PC-3 (cell line): ENCODE data around the gene CERK. TPM values are rescaled to one million over a fixed set of nuclear protein-coding genes. Genes with fewer than 3 reads are reported as not detected.

Experiments used
- ATAC-seq: fragments of 200-7000 bp; cut with Tn5 transposase; 2 replicates; pipeline ENCODE4 v1.9.1; 2020; ENCODE audit warnings: mild to moderate bottlenecking, moderate library complexity
- BruUV-seq: library from RNA; stranded (reverse); fragments of 400-500 nt; replicated peaks from 2 replicates; lab custom pipeline; 2021; lab: Mats Ljungman, UMichigan
- CTCF ChIA-PET: fragments of 300-600 bp; sonication (Branson Sonifier 250); formaldehyde crosslinking; loops from one replicate; lab custom pipeline; 2022; ENCODE audit warnings: antibody characterized with exemption; lab: Charles Lee
- POLR2A ChIA-PET: fragments of 300-600 bp; sonication (Branson Sonifier 250); formaldehyde crosslinking; loops from one replicate; lab custom pipeline; 2022; ENCODE audit warnings: antibody characterized with exemption; ENCODE audit not compliant: unreplicated experiment; lab: Charles Lee
- DNase-seq: peaks from one replicate; pipeline ENCODE4 v3.0.0-alpha.2; 2015
- H2AFZ ChIP-seq: fragments of 300-600 bp; sonication (generic); 2 replicates; pipeline ENCODE4 v1.6.0; 2016; ENCODE audit warnings: antibody characterized with exemption, low read length
- H3F3A ChIP-seq: fragments of 300-600 bp; sonication (generic); one replicate; pipeline ENCODE4 v1.6.0; 2017; ENCODE audit warnings: antibody characterized with exemption, low read length, control low read depth, mild to moderate bottlenecking; ENCODE audit not compliant: unreplicated experiment
- H3K27ac ChIP-seq: fragments of 300-600 bp; sonication (generic); 2 replicates; pipeline ENCODE4 v1.5.1; 2016; ENCODE audit warnings: mild to moderate bottlenecking, low read length
- H3K27me3 ChIP-seq: fragments of 300-600 bp; sonication (generic); 2 replicates; pipeline ENCODE4 v1.6.1; 2016; ENCODE audit warnings: low read length, mixed read lengths
- H3K36me3 ChIP-seq: fragments of 300-600 bp; sonication (generic); 2 replicates; pipeline ENCODE4 v1.6.1; 2016; ENCODE audit warnings: low read depth, mixed run types, low read length, mixed read lengths
- H3K4me1 ChIP-seq: fragments of 300-600 bp; sonication (generic); 2 replicates; pipeline ENCODE4 v1.5.1; 2016; ENCODE audit warnings: low read length; ENCODE audit not compliant: insufficient read depth
- H3K4me2 ChIP-seq: fragments of 300-600 bp; sonication (generic); 2 replicates; pipeline ENCODE4 v1.6.0; 2016; ENCODE audit warnings: low read length
- H3K4me3 ChIP-seq: fragments of 300-600 bp; sonication (generic); 2 replicates; pipeline ENCODE4 v1.5.1; 2016; ENCODE audit warnings: mild to moderate bottlenecking, low read length, mixed read lengths
- H3K79me2 ChIP-seq: fragments of 300-600 bp; sonication (generic); 2 replicates; pipeline ENCODE4 v1.6.1; 2017; ENCODE audit warnings: low read length, mixed read lengths
- H3K9ac ChIP-seq: fragments of 300-600 bp; sonication (generic); 2 replicates; pipeline ENCODE4 v1.6.0; 2016; ENCODE audit warnings: mild to moderate bottlenecking, low read length
- H3K9me2 ChIP-seq: fragments of 300-600 bp; sonication (generic); replicated peaks from 2 replicates; pipeline ENCODE4 v1.6.1; 2016; ENCODE audit warnings: mixed run types, low read length, mixed read lengths
- H3K9me3 ChIP-seq: fragments of 300-600 bp; sonication (generic); 2 replicates; pipeline ENCODE4 v1.6.1; 2016; ENCODE audit warnings: low read length, mixed read lengths
- H4K20me1 ChIP-seq: fragments of 300-600 bp; sonication (generic); 2 replicates; pipeline ENCODE4 v1.6.1; 2016; ENCODE audit warnings: low read length, mixed read lengths
- EZH2 ChIP-seq: fragments of 300-600 bp; sonication (generic); IDR thresholded peaks from one replicate; pipeline ENCODE4 v1.6.1; 2017; ENCODE audit warnings: antibody characterized with exemption, mild to moderate bottlenecking, low read length; ENCODE audit not compliant: unreplicated experiment
- EZH2phosphoT487 ChIP-seq: fragments of 300-600 bp; sonication (generic); IDR thresholded peaks from 2 replicates; pipeline ENCODE4 v1.6.1; 2018; ENCODE audit warnings: mild to moderate bottlenecking, antibody characterized with exemption, low read length, borderline replicate concordance
- intact Hi-C: fragments of 100-400 bp; cut with micrococcal nuclease; formaldehyde crosslinking; loops from 2 replicates; pipeline ENCODE4 v1.9.0; 2023
- total RNA-seq: library from RNA; depleted of rRNA; stranded (reverse); fragments of >200 nt; gene quantifications from 2 replicates; pipeline ENCODE4 v1.2.3, GENCODE V29; 2014
- TF ChIP-seq, protein P1 (sequence below): fragments of 300-600 bp; sonication (generic); conservative IDR thresholded peaks from 2 replicates; pipeline ENCODE4 v1.5.1; 2017; ENCODE audit warnings: antibody characterized with exemption, low read depth, mild to moderate bottlenecking, low read length

CERK gene
- total RNA-seq, 1 experiment from 2014 or later = 21.6 TPM

DNA sequence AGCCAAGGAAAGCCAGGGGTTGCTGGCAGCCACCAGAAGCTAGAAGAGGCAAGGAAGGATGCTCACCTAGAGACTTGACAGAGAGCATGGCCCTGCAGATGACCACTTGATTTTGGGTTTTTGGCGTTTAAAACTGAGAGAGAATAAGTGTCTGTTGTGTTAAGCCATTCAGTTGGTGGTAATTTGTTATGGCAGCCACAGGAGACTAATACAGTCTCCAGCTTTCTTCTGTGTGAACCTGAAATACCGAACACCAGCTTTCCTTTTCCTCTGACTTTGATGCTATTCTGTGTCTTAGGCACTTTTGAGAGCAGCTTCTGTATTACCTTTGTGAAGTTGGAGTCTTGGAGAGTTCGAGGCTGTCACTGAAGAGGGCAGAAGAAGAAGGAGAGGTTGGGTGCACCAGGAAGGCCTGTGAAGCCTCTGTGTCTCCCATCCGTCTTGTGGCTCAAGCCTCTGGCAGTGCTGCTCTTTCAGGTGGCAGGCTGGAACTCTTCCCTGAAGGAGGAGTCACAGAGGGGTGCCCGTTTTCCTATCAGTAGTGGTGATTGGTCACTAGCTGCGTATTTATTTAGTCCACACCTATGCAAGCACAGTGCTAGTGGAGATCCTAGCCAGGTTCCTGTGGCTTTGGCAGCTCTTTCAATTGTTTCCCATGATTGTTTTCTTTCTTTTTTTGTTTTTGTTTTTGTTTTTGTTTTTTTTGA, 26.9 kb upstream of the CERK start:
- DNase-seq (no peak), ATAC-seq (no peak)
- H3K27me3 ChIP-seq = no peaks in the 10 kb centered on the region
- no peaks in the 10 kb centered on the region for H3K9me3 ChIP-seq
- intact Hi-C loops = loop anchor here (10.0 kb wide), 1 partner anchor 200 kb away; no protein-coding TSS in a partner anchor
- no peaks in the 10 kb centered on the region for H4K20me1 ChIP-seq
- no peaks in the 10 kb centered on the region for H3F3A ChIP-seq
- POLR2A ChIA-PET = no interaction called here
- H3K4me1 ChIP-seq = peaks cover 19% of the 10 kb centered on the region
- CTCF ChIA-PET = interaction anchor here (0.6 kb wide), 1 partner anchor 64 kb away, joined by 3 read pairs; no protein-coding TSS in a partner anchor
- no peak overlapping the region for H2AFZ ChIP-seq
- TF ChIP-seq EZH2 (no peak), EZH2phosphoT487 (no peak)
- TF ChIP-seq, protein P1, sequence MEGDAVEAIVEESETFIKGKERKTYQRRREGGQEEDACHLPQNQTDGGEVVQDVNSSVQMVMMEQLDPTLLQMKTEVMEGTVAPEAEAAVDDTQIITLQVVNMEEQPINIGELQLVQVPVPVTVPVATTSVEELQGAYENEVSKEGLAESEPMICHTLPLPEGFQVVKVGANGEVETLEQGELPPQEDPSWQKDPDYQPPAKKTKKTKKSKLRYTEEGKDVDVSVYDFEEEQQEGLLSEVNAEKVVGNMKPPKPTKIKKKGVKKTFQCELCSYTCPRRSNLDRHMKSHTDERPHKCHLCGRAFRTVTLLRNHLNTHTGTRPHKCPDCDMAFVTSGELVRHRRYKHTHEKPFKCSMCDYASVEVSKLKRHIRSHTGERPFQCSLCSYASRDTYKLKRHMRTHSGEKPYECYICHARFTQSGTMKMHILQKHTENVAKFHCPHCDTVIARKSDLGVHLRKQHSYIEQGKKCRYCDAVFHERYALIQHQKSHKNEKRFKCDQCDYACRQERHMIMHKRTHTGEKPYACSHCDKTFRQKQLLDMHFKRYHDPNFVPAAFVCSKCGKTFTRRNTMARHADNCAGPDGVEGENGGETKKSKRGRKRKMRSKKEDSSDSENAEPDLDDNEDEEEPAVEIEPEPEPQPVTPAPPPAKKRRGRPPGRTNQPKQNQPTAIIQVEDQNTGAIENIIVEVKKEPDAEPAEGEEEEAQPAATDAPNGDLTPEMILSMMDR = no peak
- H3K9me2 ChIP-seq = no peaks in the 10 kb centered on the region
- H3K79me2 ChIP-seq = peaks cover 84% of the 10 kb centered on the region
- no peaks in the 10 kb centered on the region for H3K36me3 ChIP-seq
- H3K4me2 ChIP-seq = no peak overlapping the region
- BruUV-seq = no TSS peak
- H3K27ac ChIP-seq = no peak overlapping the region
- H3K4me3 ChIP-seq = no peak overlapping the region
- no peak overlapping the region for H3K9ac ChIP-seq

DNA sequence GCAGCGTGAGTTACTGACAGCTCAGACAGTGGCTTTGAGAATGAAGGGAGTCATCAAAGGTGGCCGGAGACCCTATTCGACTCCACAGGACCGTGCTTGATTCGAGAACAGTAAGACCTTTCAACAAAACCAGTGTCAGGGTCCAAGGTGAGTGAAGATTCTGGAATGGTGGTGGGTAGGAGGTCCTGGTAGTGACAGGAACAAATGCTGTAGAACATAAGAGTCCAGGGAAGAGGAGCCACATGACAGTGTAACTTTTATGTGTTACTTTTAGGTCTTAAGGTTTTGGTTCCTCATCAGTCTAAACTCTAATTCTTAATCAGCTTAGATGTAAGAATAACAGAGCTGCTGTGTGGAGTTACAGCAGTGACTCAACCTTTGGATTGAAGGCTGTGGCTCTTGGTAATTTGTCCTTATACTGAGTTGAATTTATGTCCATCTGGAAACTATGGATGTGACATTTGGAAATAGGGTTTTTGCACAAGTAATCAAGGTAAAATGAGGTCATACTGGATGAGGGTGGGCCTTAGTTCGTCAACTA, 26.2 kb upstream of the CERK start:
- H3K4me3 ChIP-seq = peak overlapping the region; percentile 12; the same call in 1 of the 2 replicates
- no peaks in the 10 kb centered on the region for H3K36me3 ChIP-seq
- no peaks in the 10 kb centered on the region for H3K9me3 ChIP-seq
- H3K27me3 ChIP-seq = no peaks in the 10 kb centered on the region
- H3K4me2 ChIP-seq = peak overlapping the region; percentile 94
- H3K4me1 ChIP-seq = peaks cover 19% of the 10 kb centered on the region
- POLR2A ChIA-PET = no interaction called here
- intact Hi-C loops = loop anchor here (10.0 kb wide), 1 partner anchor 199 kb away; no protein-coding TSS in a partner anchor
- H3K9ac ChIP-seq = no peak overlapping the region
- H3F3A ChIP-seq = no peaks in the 10 kb centered on the region
- no peaks in the 10 kb centered on the region for H4K20me1 ChIP-seq
- ATAC-seq = no peak
- TF ChIP-seq EZH2phosphoT487 = no peak
- TF ChIP-seq, protein P1 = no peak
- no peak for TF ChIP-seq EZH2
- DNase-seq = no peak
- no peaks in the 10 kb centered on the region for H3K9me2 ChIP-seq
- no peak overlapping the region for H2AFZ ChIP-seq
- H3K27ac ChIP-seq = no peak overlapping the region
- peaks cover 76% of the 10 kb centered on the region for H3K79me2 ChIP-seq
- CTCF ChIA-PET = no interaction called here
- no TSS peak for BruUV-seq
